Ovary (tissue), 9 donors: ENCODE data around the gene ZNF587. TPM values are rescaled to one million over a fixed set of nuclear protein-coding genes. Genes with fewer than 3 reads are reported as not detected.
"Not testable (repeated sequence)": the region's sequence is repeated elsewhere in the genome, so short reads cannot be mapped to it uniquely, and the experiment has no call there.

ENCODE experiments used
- DNase-seq, 5 donors: peaks; one replicate each; pipeline ENCODE4 v3.0.0-alpha.2; 2019 to 2020
- H3K27ac ChIP-seq, 2 donors: fragments of 200-600 bp; one replicate each; pipeline versions ENCODE4 v1.5.1 to v1.8.0; 2019 to 2022
- H3K27me3 ChIP-seq: fragments of 200-600 bp; one replicate; pipeline ENCODE4 v1.8.0; 2022
- H3K36me3 ChIP-seq: fragments of 200-600 bp; sonication (generic); one replicate; pipeline ENCODE4 v1.5.1; 2019
- H3K4me1 ChIP-seq: one replicate; pipeline ENCODE4 v1.8.1; 2013; ENCODE audit warnings: mild to moderate bottlenecking, moderate library complexity; ENCODE audit not compliant: insufficient read depth
- H3K4me3 ChIP-seq: fragments of 200-600 bp; sonication (generic); one replicate; pipeline ENCODE4 v1.5.1; 2017
- H3K9me3 ChIP-seq, 2 donors: fragments of 200-600 bp in 1 of 2; sonication (generic) in 1 of 2; one replicate each; pipeline versions ENCODE4 v1.5.1 to v1.8.1; 2013 to 2019; ENCODE audit warnings: mild to moderate bottlenecking in 1 of 2, moderate library complexity in 1 of 2
- CTCF ChIP-seq, 3 donors: fragments of 450-650 bp in 2 of 3; fragments of 200-600 bp in 1 of 3; IDR thresholded peaks; one replicate each; pipeline versions ENCODE4 v1.5.1 to v1.8.0; 2016 to 2022; ENCODE audit warnings: antibody characterized with exemption in 3 of 3, mild to moderate bottlenecking in 1 of 3
- EP300 ChIP-seq: sonication (generic); formaldehyde crosslinking; IDR thresholded peaks from one replicate; pipeline ENCODE4 v1.6.1; 2017; ENCODE audit warnings: antibody characterized with exemption
- POLR2A ChIP-seq: fragments of 450-650 bp; IDR thresholded peaks from one replicate; pipeline ENCODE4 v1.6.1; 2017; ENCODE audit warnings: antibody characterized with exemption, mild to moderate bottlenecking, moderate library complexity
- WGBS, 3 donors: extraction: QIAGEN DNeasy Blood & Tissue Kit in 1 of 3; methylation state at CpG; one replicate each; pipeline versions ENCODE4 v1.1.5 to v1.1.7; 2013 to 2017; 5-methylcytosine and 5-hydroxymethylcytosine counted together
- intact Hi-C, 4 donors: fragments of 100-400 bp; cut with DNase I; formaldehyde crosslinking; loops; one replicate each; pipeline versions ENCODE4 v1.11.0 to v1.15.1; 2022 to 2023
- polyA plus RNA-seq, 2 donors: library from polyadenylated mRNA; stranded (reverse); fragments of 200-250 nt in 1 of 2; fragments of 350-450 nt in 1 of 2; fragmentation: Illumina TruSeq in 1 of 2; extraction: RNeasy Lipid Tissue Mini Kit (QIAGEN cat#74804) in 1 of 2; gene quantifications; one replicate each; pipeline ENCODE4 v1.2.3, GENCODE V29; 2013 to 2014
- total RNA-seq, 7 donors: library from RNA; depleted of rRNA in 2 of 7; stranded (reverse); fragments of >200 nt in 2 of 7; fragmentation: NEBNext Ultra II Directional in 3 of 7; extraction: Animal tissue kit (Norgen Biotek cat#: 25700) in 3 of 7; gene quantifications; one replicate each; pipeline versions ENCODE4 v1.1.0 to v1.2.4, GENCODE V29; 2016 to 2023
- donor health status: DM: no; HTN: no; CAD: no; lungs with moderate emphysema.
- donor health status: DM: no; HTN: no; CAD: no.
- donor health status: Bipolar disorder and iron deficiency.
- donor health status: DM: yes; HTN: yes; CAD: no.
- donor health status: DM: no; HTN: no; CAD: no.
- donor health status: DM: yes; HTN: yes; CAD: no.

Gene ZNF587
- total and polyA plus RNA-seq, 9 donors = 12.3 to 41.6 (median 36.8) TPM

- Histone ChIP-seq H3K9me3 (peaks cover 0 to 7% of the 10 kb centered on the region in 2 donors), H3K27me3 (no peaks in the 10 kb centered on the region), H3K27ac (no peak overlapping the region), H3K4me3 (no peak overlapping the region), H3K4me1 (no peaks in the 10 kb centered on the region), H3K36me3 (no peaks in the 10 kb centered on the region)
- WGBS, 3 donors = 74 to 87% (median 78%) methylated on average over 3 of the region's 3 CpGs
- no peak for DNase-seq
- intact Hi-C loops = no loop called here
- no peak for TF ChIP-seq POLR2A
- TF ChIP-seq CTCF (IDR thresholded peaks at IDR 0.05) = no peak
- TF ChIP-seq EP300 = no peak
These were observed 36.4 kb downstream of the ZNF587 start for GRCh38 chr19:57886046-57886445.

GRCh38 chr19:57887195-57887941 lies 37.7 kb downstream of the ZNF587 start:
- H3K9me3 ChIP-seq = peaks cover 0 to 7% of the 10 kb centered on the region in 2 donors
- H3K27me3 ChIP-seq = no peaks in the 10 kb centered on the region
- TF ChIP-seq CTCF (IDR thresholded peaks at IDR 0.05) (no peak), EP300 (no peak), POLR2A (no peak)
- intact Hi-C loops = no loop called here
- no peaks in the 10 kb centered on the region for H3K4me1 ChIP-seq
- no peak for DNase-seq
- no peak overlapping the region for H3K4me3 ChIP-seq
- 15 to 20% (median 19%) methylated on average over 6 of the region's 6 CpGs for WGBS, 3 donors
- H3K27ac ChIP-seq = no peak overlapping the region
- no peaks in the 10 kb centered on the region for H3K36me3 ChIP-seq

- Histone ChIP-seq H3K9me3 (peaks cover 0 to 7% of the 10 kb centered on the region in 2 donors), H3K4me3 (peak overlapping the region; percentile 51), H3K4me1 (no peaks in the 10 kb centered on the region), H3K27ac (no peak overlapping the region), H3K27me3 (no peaks in the 10 kb centered on the region), H3K36me3 (no peaks in the 10 kb centered on the region)
- TF ChIP-seq POLR2A (no peak), EP300 (no peak), CTCF (IDR thresholded peaks at IDR 0.05) (no peak)
- WGBS, 3 donors = 5 to 7% (median 6%) methylated on average over 8 of the region's 8 CpGs
- intact Hi-C loops = no loop called here
- no peak for DNase-seq
These were observed 38.5 kb downstream of the ZNF587 start for GRCh38 chr19:57888107-57888559.

- intact Hi-C loops = no loop called here
- H3K4me3 ChIP-seq = peak within 1 kb of the TSS; percentile 51
- H3K9me3 ChIP-seq = peaks cover 0 to 7% of the 10 kb centered on the region in 2 donors
- no peaks in the 10 kb centered on the region for H3K36me3 ChIP-seq
- peak; percentile 72 to 85 (median 78) for DNase-seq
- no peak within 1 kb of the TSS for H3K27ac ChIP-seq
- WGBS, 3 donors = 1% methylated on average over 37 to 43 of the region's 43 CpGs
- TF ChIP-seq EP300 (no peak), CTCF (IDR thresholded peaks at IDR 0.05) (peak in 2 of 3 donors; percentile 22 to 53), POLR2A (no peak)
- no peaks in the 10 kb centered on the region for H3K27me3 ChIP-seq
- no peaks in the 10 kb centered on the region for H3K4me1 ChIP-seq
These were observed 39.0 kb downstream of the ZNF587 start, which contains the start of gene ZNF814 for GRCh38 chr19:57888560-57889231. ZNF814 (minus strand) TSS chr19:57889037; CDS start chr19:57888802, 235 bp downstream.

- intact Hi-C loops, DNase-seq, H3K4me3 ChIP-seq, H3K36me3 ChIP-seq, H3K4me1 ChIP-seq, H3K9me3 ChIP-seq, H3K27me3 ChIP-seq, H3K27ac ChIP-seq: not testable (repeated sequence)
- 12 to 15% (median 15%) methylated on average over 3 of the region's 3 CpGs for WGBS, 3 donors
These were observed 41.0 kb downstream of the ZNF587 start for GRCh38 chr19:57890706-57891105.
